ENCODE data around the gene EXOSC10.

The EXOSC10 gene

DNA sequence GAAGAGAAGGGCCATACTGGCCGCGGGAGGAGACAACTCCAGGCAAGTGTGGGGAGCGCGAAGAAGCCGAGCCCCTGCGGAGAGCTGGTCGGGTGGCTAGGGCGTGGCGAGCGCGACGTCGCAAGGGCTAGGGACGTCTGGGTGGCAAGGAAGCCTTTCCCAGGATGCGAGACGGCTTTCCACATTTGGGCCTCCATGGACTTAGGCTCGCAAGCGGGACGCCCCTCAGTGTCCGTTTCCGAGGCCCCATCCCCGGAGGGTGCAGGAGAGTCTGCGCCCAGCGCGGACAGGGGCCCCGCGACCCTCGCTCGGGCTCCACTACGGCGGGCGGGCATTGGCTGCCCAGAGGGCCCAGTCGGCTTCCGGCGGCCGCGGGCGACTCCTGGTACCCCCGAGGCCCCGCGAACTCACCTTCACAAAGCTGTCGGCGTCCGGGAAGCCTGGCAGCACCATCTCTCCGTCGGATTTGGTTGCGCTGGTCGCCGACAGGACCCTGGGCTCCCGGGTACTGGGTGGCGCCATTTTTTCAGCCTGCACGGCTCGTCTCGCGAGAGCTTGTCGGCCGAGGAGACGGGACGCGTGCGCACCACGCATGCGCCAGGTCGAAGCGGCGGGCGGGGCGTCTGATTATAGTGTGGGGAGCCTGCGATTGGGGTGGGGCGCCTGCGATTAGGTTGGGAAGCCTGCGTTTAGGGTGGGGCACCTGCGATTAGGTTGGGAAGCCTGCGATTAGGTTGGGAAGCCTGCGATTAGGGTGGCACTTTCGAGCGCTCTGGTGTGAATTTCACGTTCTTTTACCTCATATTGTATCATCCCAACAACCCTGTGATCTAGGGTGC is at the start of gene EXOSC10:
Gene EXOSC10 (minus strand): TSS at position 560 of the 839 bp plus-strand sequence. CDS start 38 bp downstream, at position 522.
- DNase-seq: no peak

DNA sequence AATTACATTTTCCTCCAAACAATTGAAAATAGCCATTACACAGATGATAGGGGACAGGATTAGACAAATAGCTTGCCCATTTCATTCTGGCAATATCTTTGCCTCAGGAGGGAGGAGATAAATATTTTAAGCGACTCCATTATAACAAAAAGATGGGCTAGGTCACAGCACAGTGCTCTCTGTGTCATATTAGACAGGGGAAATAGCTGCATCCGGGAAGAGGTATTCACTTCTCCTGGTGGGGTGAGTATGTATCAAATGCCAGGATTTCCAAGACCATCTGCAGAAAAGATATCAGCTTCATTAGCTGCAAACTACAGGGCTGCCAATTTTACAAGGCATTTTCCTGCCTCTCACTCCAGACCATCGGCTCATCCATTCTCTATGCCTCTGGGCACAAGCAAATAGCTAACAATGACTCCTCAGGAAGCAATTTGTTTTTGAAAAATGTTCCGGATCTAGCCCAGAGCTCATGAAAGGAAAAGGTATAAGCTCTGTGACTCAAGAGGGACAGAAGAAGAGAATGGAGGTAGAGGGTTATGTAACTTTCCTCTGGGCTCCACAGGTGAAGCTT is 47.6 kb upstream of the EXOSC10 start:
- no peak for DNase-seq

- no peak for DNase-seq
These were observed 46.1 kb upstream of the EXOSC10 start for GRCh38 chr1:11145741-11146140.

GRCh38 chr1:11144570-11145256 is 45.0 kb upstream of the EXOSC10 start:
- no peak for DNase-seq

GRCh38 chr1:11143907-11144306 is 44.2 kb upstream of the EXOSC10 start:
- DNase-seq: no peak

- DNase-seq: no peak
These were observed 43.7 kb upstream of the EXOSC10 start for GRCh38 chr1:11143401-11143800.

DNA sequence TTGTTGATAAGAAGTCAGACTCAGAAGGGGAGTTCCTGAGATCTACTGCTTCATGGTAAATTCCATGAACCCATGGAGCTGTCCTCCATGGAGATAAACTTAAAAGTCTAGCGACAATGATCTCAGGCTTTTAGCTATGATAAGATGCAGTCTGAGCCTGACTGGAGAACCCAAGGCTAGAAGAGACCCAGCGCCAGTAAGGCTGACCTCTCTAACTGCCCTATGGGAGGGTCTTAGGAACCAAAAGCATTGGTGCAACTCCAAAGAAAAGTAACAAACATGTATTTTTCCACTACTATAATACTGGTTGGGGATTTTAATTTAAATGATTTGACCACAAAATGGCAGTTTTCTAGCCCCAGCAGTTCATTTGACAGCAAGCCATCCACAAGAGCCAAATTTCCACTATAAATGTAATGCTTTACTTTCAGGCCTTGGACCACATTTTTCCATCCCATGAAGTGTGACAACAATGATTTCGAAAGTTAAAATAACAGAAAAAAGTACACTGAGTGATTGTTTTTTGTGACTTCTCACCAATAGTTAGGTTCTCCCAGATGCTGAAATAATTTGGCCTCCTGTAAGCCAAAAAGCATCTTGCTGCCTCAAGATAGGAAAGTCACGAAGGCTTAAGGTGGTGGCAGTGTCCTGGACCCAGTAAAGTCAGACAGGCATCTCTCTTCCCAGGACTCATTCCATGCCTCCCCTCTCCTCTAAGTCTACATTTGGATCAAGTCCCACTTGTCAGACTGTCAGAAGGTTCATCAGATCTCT is 43.1 kb upstream of the EXOSC10 start:
- no peak for DNase-seq

DNA sequence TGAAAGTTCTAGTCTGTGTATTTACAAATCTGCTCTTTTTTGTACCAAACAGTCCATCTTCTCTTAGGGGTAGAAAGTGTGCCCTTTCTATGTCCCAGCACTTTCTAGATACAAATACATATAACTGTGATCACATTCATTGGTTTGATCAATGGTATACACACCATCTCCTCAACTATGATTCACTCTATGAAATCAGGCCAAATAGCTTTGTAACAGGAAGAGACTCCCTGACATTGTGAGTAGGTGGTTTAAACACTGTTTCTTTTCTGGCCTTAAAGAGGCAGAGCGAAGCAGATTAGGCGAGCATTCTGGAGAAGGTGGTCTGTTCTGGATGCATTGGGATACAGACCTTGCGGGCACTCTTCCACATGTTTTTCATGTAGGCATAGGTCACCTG is 39.3 kb upstream of the EXOSC10 start:
- DNase-seq: no peak

DNA sequence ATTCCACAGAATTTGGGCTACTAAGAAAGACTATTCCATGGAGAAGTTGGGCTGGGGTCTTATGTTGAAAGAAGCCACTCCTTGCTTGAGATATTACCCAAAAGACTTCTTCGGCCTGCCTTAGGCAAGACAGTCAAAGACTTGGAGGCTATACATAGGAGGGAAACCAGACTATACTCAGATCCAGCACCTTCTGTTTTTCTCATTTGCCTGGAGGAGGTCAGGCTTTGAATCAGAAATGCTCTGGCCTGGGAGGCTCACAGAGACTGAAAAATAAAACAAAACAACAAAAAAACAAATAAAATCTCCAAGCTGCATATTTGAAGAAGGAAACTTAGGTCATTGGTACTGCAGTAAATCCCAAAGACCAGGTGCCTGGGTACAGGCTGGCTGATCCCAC is 38.4 kb upstream of the EXOSC10 start:
- DNase-seq: no peak

GRCh38 chr1:11134898-11135266 is 35.2 kb upstream of the EXOSC10 start:
- DNase-seq: no peak

- no peak for DNase-seq
These were observed 34.7 kb upstream of the EXOSC10 start for GRCh38 chr1:11134251-11134897.

DNA sequence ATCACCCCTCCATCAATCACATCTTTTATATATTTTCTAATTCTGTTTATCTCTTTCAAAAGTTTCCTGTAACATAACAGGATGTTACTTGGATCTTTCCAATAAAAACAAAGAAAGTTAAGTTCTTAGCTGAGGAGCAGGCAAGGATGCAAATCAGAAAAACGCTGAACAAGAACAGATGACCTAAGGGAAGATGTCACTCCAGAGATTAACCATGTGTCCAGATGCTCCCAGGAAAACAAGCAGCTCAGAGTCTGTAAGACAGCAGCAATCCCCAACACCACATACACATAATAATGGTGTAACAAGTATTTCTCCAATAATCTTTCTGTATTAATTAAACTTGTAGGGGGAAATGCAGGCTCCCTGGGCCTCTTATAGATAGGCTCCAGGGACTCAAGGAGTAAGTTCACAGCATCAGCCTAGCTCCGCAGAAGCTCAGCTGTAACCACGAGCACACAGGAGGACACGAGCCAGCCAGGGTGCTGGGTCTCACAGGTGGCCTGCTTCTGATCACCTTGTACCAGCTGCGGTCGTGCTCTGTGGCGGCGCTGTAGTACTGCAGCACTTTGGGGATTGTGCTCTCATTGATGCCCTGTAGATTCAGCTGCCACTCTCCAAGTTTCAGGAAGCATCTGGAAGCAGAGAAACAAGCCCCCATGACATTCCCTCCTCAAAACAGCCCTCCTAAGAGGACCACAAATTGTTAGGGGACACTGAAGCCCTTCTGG is 33.1 kb upstream of the EXOSC10 start:
- DNase-seq: no peak

- no peak for DNase-seq
These were observed 32.1 kb upstream of the EXOSC10 start for GRCh38 chr1:11131816-11132215.

- no peak for DNase-seq
These were observed 30.7 kb upstream of the EXOSC10 start for GRCh38 chr1:11130406-11130805.

DNA sequence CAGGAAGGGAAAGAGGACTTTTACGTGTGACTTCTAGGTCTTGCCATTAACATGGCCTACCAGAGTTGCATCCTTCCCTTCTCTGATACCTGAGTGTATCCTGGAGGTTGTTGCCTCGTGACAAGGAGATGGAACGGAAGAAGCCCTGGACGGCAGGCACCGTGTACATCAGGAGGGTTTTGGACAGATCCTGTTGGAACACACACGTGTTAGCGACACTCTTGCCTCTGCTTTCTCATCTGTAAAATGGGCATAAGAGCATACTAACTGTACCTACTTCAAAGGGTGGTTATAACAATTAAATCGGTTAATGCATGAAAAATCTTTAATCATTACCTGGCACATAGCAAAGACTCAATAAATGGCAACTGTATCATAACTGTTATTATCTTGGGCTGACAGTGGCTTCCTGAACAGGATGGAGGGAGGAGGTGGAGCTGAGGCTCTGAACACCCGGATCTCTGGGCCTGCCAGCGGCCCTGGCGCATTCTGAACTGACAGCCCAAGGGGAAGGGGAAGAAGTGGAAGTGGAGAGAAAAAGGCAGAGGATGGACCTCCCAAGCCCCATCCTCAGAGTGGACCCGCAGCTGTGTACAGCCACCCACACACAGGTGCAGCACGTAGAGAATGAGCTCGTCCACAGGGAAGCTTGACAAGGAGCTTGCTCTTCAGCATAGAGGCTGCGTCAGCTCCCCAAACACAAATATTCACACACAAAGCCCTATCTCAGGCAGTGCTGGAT is 30.2 kb upstream of the EXOSC10 start:
- no peak for DNase-seq

DNA sequence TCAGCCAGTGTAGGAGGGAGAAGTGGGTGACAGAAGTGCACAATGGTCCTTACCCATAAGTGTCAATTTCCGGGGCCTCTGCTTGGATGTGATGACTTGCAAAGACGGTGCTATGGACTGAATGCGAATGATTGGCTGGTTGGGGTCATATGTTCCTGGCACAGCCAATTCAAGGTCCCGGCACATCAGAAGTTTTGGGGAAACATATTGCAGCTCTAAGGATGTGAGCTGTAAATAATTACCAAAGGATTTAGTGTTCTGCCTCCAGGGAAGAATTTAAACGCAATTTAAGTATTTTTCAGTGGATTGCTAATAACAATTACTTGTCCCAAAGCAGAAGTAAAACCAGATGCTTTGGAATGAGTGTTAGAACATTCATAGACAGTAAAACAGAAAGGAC is 26.9 kb upstream of the EXOSC10 start:
- DNase-seq: no peak

DNA sequence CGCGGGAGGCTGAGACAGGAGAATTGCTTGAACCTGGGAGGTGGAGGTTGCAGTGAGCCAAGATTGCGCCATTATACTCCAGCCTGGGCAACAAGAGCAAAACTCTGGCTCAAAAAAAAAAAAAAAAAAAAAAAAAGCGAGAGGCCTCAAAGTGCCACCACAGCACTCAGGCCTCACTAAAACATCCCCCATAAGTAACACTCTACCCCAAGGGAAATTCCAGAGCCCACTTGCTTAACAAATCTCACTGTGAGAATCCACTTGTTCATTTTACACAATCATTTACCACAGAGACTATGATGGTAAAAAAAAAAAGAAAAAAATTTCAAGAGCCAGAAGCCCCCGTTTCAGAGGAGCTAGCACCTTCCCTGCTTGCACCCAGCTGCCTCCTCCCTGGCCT is 26.3 kb upstream of the EXOSC10 start:
- DNase-seq: no peak

DNA sequence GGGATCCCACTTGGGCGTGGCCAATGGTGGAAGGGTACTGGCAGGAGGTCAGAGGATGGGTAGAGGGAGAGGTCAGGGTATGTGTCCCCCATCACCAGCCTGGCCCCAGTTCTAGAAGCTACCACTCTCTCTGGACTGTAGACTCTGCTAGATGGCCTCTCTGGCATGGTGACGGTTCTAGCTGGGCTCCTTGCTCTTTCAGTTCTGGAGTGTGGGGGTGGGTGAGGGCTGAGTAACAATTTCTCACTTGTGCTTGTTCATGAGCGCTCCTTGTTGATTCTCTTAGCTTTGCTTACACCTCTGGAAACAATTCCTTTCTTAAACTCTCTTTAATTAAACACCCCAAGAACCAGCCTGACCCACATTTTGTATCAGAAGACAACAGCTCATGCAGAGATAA is 25.3 kb upstream of the EXOSC10 start:
- DNase-seq: no peak

GRCh38 chr1:11116318-11116717 is 16.6 kb upstream of the EXOSC10 start:
- no peak for DNase-seq

DNA sequence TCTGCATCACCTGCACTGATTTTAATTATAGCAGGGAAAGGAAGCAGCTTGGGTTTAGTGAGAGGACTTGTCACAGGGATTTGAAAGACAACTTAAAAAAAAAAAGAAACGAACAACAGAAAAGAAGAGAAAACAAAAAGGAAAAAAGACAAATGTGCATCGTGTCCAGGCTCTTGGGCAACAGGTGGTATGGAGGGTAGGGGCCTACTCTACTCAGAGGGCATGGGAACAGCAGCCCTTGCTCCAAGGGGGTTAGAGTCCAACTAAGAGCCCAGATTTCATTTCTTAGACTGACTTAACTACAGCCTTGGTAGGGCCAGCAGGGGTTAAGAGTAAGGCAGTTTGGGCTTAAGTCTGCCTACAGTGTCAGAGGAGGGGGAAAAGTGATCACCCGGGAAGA is 15.3 kb upstream of the EXOSC10 start:
- DNase-seq: no peak

- no peak for DNase-seq
These were observed 9.5 kb upstream of the EXOSC10 start for GRCh38 chr1:11109047-11109760.
